ENCODE data around the gene KLC4.
"Not testable (repeated sequence)": the region's sequence is repeated elsewhere in the genome, so short reads cannot be mapped to it uniquely, and the experiment has no call there.

KLC4 gene

DNA sequence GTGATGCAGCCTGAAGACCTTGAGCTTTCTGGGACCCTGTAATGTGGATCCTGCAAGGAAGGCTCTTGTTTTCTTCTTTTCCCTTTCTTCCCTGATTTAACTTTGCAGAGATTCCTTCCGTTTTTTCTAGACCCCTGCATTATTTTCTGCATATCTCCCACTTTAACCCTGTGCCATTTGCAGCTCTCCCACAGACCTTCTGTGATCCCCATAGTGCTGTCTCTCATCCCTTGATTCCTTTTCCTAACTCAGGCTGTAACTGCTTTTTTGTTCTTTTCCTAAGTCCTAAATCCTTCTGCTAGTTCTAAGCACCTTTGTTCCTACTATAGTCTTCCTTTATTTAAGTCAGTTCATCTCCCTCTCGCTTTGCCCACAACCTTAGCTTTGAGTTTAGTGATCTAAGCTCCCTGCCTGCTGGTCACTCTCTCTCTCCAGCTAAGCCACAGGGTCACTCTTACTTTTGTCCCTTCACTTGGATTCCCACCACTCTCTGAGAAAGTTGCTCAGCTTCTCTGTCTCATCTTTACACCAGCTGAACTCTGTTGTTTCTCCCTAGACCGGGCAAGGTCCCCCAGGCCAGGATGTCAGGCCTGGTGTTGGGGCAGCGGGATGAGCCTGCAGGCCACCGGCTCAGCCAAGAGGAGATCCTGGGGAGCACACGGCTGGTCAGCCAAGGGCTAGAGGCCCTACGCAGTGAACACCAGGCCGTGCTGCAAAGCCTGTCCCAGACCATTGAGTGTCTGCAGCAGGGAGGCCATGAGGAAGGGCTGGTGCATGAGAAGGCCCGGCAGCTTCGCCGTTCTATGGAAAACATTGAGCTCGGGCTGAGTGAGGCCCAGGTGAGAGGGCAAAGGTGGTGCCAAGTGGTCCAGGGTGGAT lies 1.6 kb downstream of the KLC4 start:
- in situ Hi-C loops (cut with HindIII; ENCODE audit: low sequenced_read_pairs), result no loop called here

DNA sequence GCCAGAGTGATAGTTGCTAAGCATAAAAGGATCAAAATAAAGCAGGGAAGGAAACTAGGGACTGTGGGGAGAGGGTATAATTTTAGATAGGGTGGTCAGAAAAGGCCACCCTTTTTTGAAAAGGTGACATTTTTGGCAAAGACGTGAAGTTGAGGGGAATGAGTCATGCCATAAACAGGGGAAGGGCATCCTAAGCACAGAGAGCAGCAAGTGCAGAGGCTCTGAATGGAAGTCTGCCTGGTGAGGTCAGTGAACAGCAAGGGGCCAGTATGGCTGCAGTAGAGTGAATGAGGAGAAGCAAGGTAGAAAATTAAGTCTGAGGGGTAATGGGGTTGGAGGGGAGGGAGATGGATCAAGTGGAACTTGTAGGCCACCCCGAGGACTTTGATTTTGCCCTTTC lies 2.4 kb downstream of the KLC4 start:
- in situ Hi-C loops (cut with HindIII; ENCODE audit: low sequenced_read_pairs), result no loop called here

DNA sequence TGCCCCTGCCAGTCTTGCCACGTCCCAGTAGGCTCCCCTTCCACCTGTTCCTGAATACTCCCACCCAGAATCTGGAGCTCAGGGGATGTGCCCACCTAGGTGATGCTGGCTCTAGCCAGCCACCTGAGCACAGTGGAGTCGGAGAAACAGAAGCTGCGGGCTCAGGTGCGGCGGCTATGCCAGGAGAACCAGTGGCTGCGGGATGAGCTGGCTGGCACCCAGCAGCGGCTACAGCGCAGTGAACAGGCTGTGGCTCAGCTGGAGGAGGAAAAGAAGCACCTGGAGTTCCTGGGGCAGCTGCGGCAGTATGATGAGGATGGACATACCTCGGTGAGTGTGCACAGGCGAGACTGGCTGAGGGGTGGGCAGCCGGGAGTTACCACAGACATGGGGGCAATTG lies 3.4 kb downstream of the KLC4 start:
- in situ Hi-C loops (cut with HindIII; ENCODE audit: low sequenced_read_pairs), result no loop called here

DNA sequence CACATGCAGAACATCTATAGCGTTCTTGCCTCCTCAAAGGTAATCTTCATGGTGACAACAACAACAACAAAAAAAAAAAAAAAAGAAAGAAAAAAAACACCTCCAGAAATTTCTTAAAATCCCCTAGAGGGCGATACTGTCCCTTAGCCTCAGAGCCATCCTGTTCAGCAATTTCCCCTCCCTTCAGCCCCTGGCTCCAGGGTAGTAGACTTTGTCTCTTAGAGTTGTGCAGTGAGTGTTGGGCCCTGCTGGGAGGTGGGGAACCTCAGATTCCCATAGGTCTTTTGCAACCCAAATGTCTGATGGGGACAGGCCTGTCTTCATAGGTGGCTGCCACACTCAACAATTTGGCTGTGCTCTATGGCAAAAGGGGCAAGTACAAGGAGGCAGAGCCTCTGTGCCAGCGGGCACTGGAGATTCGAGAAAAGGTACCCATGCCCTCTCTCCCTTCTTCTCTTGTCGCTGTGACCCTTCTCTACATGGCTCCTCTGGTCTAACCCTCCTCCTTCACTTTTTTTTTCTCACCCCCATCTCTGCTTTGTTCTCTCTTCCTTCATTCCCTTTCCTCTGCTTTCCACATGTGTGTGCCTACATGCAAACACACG lies 10.7 kb downstream of the KLC4 start:
- in situ Hi-C loops (cut with HindIII; ENCODE audit: low sequenced_read_pairs), result no loop called here

DNA sequence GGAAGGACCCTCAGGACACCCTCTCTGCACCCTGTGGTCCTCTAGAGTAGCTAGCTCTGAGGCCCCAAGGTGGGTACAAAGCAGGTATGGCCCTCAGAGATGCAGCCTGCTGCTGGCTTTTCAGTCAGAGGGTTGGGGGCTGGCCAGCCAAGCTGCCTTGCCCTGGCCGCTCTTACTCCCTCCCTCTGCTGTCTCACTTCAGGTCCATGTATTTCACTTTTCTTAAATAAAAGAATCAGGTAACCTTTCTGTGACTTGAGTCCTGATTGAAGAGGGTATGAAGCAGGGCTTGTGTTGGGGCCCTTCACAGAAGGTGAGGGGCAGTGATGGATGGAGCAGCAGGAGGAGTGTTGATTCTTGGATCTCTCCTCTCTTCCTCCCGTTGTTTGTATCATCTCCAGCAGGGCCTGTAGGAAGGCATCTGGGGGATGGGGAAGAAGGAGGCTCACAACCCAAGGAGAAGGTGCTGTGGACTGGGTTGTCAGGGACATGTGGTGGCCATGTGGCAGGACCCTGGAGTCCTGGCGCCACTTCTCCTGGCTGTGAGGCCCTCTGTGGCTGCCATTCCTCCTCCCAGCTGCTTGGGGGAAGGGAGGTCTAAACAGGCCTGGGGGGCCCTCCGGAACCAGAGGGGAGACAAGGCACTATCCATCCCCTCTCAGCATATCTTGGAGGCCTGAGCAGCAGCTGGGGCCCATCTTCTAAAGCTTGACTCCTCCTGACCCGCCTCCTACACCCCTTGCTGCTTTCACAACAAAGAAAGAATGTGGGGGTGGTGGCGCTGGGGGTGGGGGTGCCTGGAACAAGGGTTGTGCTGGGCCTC lies 15.6 kb downstream of the KLC4 start:
- in situ Hi-C loops (cut with HindIII; ENCODE audit: low sequenced_read_pairs), result no loop called here

DNA sequence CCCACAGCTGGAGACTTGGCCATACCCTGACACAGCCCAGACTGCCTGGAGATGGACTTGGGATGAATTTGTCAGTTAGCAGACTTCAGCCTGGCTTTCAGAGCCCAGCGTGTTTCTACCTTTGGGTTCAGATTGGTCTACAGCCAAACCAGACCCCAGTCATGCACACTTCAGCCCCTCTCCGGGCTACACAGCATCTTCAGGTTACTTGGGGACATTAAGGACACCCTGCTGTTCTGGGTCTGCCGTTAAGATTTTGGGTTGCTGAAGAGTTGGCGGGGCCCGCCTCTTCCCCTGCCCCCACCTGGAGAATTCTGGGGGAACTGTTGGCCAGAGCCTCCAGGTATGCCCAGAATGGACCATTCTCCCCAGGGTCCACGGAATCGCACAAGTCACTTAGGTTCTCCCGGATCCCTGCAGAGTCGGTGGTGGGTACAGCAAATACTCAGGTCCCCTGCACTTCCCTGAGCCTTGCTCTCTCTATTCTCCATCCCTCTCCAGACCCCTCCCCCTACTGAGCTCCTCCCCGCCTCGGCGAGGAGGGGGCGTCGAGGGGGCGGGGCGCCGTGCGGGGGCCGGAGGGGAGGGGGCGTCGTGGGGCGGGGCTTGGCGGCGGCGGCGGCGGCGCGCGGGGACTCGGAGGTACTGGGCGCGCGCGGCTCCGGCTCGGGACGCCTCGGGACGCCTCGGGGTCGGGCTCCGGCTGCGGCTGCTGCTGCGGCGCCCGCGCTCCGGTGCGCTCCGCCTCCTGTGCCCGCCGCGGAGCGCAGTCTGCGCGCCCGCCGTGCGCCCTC lies 16.4 kb downstream of the KLC4 start, which contains the start of gene PTK7:
TSS of gene PTK7 (plus strand) at position 645 of the 794 bp plus-strand sequence. CDS start 175 bp downstream, outside the sequence.
- in situ Hi-C loops (cut with HindIII; ENCODE audit: low sequenced_read_pairs), result no loop called here

DNA sequence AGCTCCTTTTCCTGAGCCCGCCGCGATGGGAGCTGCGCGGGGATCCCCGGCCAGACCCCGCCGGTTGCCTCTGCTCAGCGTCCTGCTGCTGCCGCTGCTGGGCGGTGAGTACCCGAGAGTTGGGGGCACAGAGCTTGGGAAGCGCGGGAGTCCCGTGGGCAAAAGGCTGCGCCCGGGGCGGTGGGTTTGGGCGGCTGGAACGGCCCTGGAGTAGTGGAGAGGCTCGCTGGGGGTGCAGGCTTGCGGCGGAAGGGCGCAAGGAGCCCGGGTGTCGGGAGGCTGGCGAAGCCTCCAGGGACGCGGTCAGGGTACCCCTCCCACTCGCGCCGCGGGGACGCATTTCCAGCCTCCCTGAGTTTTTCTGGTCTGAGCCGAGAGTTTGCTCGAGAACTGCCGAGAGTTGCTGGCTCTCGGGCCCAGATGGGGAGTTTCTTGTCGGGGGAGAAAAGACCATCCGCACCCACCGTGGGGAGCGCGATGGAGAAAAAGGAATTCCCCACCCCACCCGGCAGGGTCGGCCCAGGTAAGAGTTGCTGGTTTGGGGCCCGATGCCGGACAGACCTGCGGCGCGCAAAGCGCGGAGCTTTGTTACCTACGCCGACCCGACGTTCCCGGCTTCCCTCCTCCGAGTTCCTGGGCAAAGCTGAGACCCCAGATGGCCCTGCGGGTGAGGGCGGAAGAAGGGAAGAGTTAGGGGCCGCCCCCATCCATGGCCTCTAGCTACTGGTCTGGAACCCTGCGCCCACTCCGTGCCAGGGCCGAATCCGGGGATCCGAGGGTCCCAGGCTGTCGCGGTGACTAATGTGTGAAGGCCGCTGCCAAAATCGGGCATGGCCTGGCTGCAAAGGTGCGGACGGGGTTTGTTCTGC lies 17.3 kb downstream of the KLC4 start:
- in situ Hi-C loops (cut with HindIII; ENCODE audit: low sequenced_read_pairs), result no loop called here

DNA sequence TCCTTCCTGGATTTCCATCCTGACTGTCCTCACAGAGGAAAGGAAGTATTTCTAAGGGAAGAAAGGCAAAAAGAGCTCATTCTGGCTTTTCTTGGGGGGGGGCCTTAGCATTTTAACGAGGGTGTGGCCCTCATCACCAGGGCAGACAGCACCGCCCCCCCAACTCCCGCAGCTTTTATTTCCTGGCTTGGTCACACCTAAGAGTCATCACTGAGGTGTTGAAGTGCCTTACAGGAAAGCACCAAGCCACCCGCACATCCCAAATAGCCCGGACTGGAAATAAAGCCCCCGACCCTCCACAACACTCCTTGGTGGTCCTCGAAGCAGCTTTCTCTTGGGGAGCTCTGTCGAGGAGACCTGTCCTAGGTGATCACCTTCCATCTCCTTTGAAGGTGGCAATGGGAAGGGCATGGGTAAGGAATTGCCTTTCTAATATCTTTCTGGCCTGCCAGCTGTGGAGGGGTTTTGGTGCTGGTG lies 17.9 kb downstream of the KLC4 start:
- in situ Hi-C loops (cut with HindIII; ENCODE audit: low sequenced_read_pairs), result no loop called here

DNA sequence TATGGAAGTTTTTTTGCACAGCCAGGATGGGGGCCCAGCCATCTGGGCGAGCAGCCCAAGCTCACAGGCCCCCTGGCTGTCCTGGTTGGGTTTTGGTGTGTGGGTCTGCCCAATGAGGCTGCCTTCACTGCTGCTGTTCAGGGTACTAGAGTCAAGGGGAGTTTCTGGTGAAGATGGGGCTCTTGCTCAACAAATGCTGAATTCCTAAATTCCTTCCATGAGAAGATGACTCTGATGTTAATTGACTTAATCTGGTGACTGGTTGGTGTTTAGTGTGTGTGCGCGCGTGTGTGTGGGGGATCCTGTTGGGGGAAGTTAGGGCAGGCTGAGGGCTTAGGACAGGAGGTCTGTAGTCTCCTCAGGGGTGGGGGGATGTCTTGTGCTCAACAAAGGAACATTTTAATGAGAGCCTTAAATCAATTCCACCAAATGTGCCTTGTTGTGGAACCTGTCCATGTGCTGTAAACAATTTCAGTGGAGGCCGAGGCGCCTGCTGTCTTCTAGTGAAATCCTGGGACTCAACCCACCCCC lies 18.6 kb downstream of the KLC4 start:
- in situ Hi-C loops (cut with HindIII; ENCODE audit: low sequenced_read_pairs), result no loop called here

DNA sequence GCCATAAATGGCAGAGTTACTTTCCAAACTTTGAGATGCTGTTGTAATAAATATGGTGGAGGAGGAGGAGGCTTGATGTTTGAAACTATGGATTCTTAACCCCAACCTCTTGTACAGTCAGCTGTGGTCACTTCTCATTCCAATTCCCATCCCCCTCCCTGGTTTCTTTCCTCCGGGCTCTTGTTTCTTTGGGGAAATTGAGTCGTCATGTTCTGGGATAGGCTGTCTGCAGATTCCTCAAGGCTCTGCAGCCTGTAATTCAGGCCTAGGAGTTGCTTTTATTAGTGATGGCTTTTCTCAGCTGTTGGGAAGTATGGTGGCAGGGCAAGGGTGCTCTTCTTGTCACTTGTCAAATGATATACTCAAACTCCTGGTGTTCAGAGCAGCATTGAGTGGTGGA lies 19.3 kb downstream of the KLC4 start:
- in situ Hi-C loops (cut with HindIII; ENCODE audit: low sequenced_read_pairs), result no loop called here

DNA sequence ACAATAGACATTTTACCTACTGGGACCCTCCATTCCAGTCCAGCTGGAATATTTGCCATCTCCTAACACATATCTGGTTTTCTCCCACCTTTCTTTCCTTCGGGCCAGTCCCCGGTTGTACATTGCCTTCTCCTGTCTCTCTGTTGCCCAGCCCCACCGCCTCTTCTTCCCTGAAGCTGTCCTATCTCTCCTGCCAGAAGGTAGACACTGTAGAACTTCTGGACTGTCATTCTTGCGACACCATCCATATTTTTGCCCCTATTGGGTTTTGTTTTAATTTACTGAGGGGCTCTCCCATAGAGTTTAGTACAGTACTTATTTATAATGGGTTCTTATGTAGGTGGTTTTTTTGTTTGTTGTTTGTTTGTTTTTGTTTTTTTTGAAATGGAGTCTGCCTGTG lies 21.6 kb downstream of the KLC4 start:
- in situ Hi-C loops (cut with HindIII; ENCODE audit: low sequenced_read_pairs), result no loop called here

DNA sequence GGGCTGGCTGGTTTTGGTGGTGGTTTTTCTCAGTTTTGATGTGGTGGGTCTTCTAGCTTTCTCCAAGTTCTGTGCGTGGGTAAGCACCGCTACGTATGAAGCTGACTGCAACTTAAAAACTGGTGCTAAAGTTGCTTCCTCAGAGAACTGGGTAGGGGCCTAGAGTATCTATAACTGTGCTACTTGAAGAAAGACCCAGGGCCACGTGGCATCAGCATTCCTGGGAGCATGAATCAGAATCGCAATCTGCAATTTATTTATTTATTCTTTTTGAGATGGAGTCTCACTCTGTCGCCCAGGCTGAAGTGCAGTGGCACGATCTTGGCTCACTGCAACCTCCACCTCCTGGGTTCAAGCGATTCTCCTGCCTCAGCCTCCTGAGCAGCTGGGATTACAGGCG lies 22.5 kb downstream of the KLC4 start:
- in situ Hi-C loops (cut with HindIII; ENCODE audit: low sequenced_read_pairs), result not testable (repeated sequence)

DNA sequence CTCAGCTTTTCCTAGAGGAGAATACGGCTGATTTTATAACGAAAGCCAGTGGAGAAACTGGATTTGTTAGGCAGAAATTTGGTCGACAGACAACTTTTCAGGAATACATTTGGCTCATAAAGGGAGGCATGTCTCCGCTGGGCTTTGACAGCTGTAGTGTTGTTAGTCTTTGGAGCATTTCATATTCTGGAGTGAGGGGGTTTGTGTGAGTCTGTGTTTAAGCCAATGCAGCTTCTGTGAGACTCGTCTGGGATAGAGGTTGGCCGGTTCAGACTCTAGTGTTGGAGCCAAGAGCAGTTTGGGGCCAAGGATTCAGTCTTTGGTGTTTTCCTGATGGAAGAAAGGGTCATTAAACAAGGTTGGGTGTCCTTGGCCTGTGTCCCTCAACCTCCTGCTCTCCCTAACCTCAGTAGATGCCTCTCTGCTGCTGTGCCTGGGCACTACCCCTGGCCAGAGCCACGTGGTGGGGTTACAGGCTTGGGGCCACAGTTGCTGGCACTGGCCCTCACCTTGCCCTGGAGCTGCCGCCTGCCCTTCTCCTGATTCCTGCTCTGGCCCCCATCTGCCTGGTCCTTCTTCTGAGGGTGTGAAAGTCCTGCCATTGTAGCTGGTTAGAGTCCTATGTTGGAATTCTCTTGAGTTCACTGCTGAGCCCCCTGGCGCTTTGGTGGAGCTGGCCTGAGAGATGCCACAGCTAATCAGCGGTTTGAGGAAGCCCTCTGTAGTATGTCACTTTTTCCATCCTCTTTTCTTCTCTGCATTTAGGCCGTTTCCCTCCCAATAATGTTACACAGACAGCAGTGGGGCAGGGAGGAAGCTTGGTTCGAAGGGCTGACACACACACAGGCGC lies 23.6 kb downstream of the KLC4 start:
- in situ Hi-C loops (cut with HindIII; ENCODE audit: low sequenced_read_pairs), result no loop called here

DNA sequence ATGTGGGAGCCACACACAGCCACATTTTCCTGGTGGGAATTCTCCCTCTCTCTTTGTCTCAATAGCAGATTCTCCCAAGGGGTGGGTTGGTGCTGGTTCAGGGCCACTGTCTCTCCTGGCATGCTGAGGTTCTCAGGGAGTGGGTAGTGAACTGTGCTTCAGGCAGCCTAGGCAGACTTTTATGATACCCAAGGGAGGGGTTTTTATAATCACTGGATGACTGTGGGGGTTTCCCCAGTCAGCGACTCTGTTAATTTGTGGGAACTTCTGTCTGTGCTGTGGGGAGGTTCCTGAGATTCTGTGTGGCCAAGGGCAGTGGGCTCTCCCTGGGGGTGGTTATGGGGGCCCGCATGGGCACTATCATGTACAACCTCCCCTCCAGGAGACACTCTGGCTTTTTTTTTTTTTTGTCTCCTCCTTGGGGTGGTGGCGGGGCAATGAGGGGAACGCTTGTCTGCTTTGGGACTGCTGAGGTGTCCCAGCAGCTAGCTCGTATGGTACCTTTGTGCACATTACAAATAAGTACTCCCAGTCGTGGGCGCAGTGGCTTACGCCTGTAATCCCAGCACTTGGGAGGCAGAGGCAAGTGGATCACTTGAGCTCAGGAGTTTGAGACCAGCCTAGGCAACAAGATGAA lies 26.7 kb downstream of the KLC4 start:
- in situ Hi-C loops (cut with HindIII; ENCODE audit: low sequenced_read_pairs), result no loop called here

DNA sequence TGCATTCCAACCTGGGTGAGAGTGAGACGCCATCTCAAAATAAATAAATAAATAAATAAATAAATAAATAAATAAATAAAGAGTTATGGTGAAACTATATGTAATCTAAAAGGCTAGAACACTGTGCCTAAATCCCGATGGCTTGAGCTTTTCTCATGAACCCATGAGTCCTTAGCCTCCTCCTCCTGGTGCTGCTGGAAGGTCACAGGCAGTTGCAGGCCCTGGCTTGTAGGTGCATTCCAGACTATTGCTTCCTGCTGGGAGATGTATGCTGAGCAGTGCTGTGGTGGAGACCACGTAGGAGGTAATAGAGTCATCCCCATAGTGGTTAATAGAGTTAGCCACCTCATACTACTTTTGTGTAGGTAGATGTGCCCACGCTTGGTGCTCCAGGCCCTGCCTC lies 29.2 kb downstream of the KLC4 start:
- in situ Hi-C loops (cut with HindIII; ENCODE audit: low sequenced_read_pairs), result no loop called here

DNA sequence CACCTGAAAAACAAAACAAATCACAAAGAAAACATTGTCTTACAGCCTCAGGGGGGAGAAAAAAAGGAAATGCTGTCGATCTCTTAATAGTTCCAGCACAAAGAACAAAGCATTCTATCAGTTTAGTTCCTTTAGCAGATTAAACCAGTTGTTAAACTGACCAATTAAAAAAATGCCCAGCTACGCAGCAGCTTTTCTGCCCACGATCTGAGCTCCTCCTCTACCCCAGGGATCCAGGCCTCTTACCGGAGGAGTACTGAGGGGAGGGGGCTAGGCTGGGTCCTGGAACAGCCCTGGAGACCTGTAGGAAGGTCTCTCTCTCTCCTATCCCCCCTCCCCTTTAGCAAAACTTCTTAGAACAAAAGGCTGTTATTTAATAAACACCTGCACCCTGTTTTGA lies 30.0 kb downstream of the KLC4 start:
- in situ Hi-C loops (cut with HindIII; ENCODE audit: low sequenced_read_pairs), result no loop called here

DNA sequence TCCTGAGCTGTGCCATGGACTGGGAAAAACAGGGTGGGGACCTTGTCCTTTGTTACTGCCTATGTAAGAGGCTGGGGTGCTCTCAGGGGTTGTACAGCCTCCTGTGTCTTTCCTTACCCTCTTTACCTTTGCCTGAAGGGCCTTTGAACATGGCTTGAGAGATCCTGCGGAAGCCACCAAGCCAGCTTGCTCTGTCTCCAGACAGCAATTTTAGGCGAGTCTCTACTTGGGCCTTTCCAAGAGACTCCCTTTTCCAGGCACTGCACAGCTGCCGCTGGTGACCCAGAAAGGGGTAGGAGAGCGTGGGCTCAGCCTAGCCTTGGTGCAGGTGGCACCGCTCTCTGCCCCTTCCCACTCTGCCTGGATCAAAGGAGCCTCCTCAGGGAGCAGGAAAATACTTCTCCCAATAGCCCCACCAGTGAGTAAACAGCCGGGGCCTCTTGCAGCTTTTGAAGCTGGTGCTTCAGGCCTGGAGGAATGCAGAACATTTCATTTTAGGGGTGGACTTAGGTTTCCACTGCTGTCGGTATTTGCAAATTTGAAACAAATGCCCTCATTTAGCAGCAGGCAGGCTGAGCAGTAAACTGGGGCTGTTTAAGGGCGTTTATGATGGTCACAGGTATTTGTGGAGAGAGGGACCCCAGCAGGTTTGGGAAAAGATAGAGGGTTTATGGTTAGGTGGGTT lies 30.6 kb downstream of the KLC4 start:
- in situ Hi-C loops (cut with HindIII; ENCODE audit: low sequenced_read_pairs), result no loop called here
